Retinal pigment epithelial cell (primary cell): Measurements from ENCODE around the gene CCDC85A.
"Not testable (repeated sequence)": the region's sequence is repeated elsewhere in the genome, so short reads cannot be mapped to it uniquely, and the experiment has no call there.

Experiments
- DNase-seq: peaks from one replicate; pipeline ENCODE4 v3.0.0-alpha.2; 2010; ENCODE audit warnings: low read depth
- H3K4me3 ChIP-seq: 2 replicates; pipeline ENCODE4 v1.5.1; 2011; ENCODE audit warnings: mild to moderate bottlenecking, low read length, control low read depth, moderate library complexity
- CTCF ChIP-seq: conservative IDR thresholded peaks from 2 replicates; pipeline ENCODE4 v1.5.1; 2011; ENCODE audit warnings: low read depth, low read length, control low read depth, inconsistent platforms

Gene CCDC85A

GRCh38 chr2:56183643-56184499, at the start of gene CCDC85A:
Gene CCDC85A, plus strand, starts transcription at chr2:56183990. Its CDS starts 635 bp downstream, at chr2:56184625.
- H3K4me3 ChIP-seq, result peak within 1 kb of the TSS; percentile 83
- DNase-seq, result no peak
- TF ChIP-seq CTCF, result peak; percentile 78

GRCh38 chr2:56134861-56135260, 48.9 kb upstream of the CCDC85A start:
- no peak for DNase-seq
- TF ChIP-seq CTCF, result no peak
- H3K4me3 ChIP-seq, result no peak overlapping the region

- not testable (repeated sequence) for DNase-seq, H3K4me3 ChIP-seq
These were observed 41.2 kb upstream of the CCDC85A start for GRCh38 chr2:56142497-56143061.

GRCh38 chr2:56147907-56148306, 35.9 kb upstream of the CCDC85A start:
- DNase-seq, result no peak
- no peak for TF ChIP-seq CTCF
- H3K4me3 ChIP-seq, result no peak overlapping the region

GRCh38 chr2:56148825-56149224, 35.0 kb upstream of the CCDC85A start:
- no peak for DNase-seq
- TF ChIP-seq CTCF, result no peak
- H3K4me3 ChIP-seq, result no peak overlapping the region

- no peak for TF ChIP-seq CTCF
- no peak for DNase-seq
- H3K4me3 ChIP-seq, result no peak overlapping the region
These were observed 31.9 kb upstream of the CCDC85A start for GRCh38 chr2:56151841-56152240.

GRCh38 chr2:56155188-56155587, 28.6 kb upstream of the CCDC85A start:
- no peak for TF ChIP-seq CTCF
- H3K4me3 ChIP-seq, result no peak overlapping the region

GRCh38 chr2:56159875-56160274, 23.9 kb upstream of the CCDC85A start:
- DNase-seq, H3K4me3 ChIP-seq: not testable (repeated sequence)

More at GRCh38 chr2:56155188-56155587, 28.6 kb upstream of the CCDC85A start:
- no peak for DNase-seq
